ENCODE measurements around the gene TIE1.

DNA sequence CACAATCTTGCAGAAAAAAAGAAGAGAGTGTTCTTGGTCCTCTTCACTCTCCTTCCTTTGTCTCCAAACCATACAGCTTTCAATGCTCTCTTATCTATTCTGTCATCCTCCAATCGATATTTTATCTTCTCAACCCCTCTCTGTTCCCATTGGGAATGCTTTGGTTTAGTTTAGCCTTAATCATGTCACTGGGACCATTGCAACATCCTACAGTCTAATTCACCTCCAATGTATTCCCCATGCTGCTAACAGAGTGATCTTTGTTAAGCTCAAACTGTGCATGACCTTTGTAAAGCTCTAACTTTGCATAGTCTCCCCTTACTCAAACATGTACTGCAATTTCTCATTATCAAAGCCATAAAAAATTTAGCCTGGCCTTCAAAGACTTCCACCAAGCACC is 39.8 kb downstream of the TIE1 start:
- TF ChIP-seq, protein P1, sequence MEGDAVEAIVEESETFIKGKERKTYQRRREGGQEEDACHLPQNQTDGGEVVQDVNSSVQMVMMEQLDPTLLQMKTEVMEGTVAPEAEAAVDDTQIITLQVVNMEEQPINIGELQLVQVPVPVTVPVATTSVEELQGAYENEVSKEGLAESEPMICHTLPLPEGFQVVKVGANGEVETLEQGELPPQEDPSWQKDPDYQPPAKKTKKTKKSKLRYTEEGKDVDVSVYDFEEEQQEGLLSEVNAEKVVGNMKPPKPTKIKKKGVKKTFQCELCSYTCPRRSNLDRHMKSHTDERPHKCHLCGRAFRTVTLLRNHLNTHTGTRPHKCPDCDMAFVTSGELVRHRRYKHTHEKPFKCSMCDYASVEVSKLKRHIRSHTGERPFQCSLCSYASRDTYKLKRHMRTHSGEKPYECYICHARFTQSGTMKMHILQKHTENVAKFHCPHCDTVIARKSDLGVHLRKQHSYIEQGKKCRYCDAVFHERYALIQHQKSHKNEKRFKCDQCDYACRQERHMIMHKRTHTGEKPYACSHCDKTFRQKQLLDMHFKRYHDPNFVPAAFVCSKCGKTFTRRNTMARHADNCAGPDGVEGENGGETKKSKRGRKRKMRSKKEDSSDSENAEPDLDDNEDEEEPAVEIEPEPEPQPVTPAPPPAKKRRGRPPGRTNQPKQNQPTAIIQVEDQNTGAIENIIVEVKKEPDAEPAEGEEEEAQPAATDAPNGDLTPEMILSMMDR (IDR thresholded peaks at IDR 0.05): no peak
- no peak for TF ChIP-seq POLR2A (IDR thresholded peaks at IDR 0.05)
